Breast epithelium (tissue), 4 donors: ENCODE results near the gene NOD1. TPM values are rescaled to one million over a fixed set of nuclear protein-coding genes. Genes with fewer than 3 reads are reported as not detected.

Experiments used
- DNase-seq, 2 donors: peaks; one replicate each; pipeline ENCODE4 v3.0.0-alpha.2; 2019; ENCODE audit warnings: low spot score in 2 of 2
- H3K27ac ChIP-seq, 2 donors: fragments of 200-600 bp; sonication (generic) in 1 of 2; one replicate each; pipeline ENCODE4 v1.5.1; 2016 to 2019; ENCODE audit warnings: mild to moderate bottlenecking in 1 of 2
- H3K27me3 ChIP-seq, 2 donors: fragments of 200-600 bp; sonication (generic) in 1 of 2; one replicate each; pipeline versions ENCODE4 v1.5.1 to v1.6.0; 2017 to 2019; ENCODE audit warnings: control low read depth in 1 of 2, mild to moderate bottlenecking in 1 of 2
- H3K36me3 ChIP-seq: fragments of 200-600 bp; one replicate; pipeline ENCODE4 v1.5.1; 2019
- H3K4me1 ChIP-seq, 2 donors: fragments of 200-600 bp; sonication (generic); one replicate each; pipeline ENCODE4 v1.5.1; 2016 to 2019; ENCODE audit warnings: control low read depth in 1 of 2
- H3K4me3 ChIP-seq, 3 donors: fragments of 200-600 bp; sonication (generic); 1 replicate in 2 of 3; 2 replicates in 1 of 3; pipeline ENCODE4 v1.5.1; 2016 to 2019; ENCODE audit warnings: mild to moderate bottlenecking in 3 of 3, moderate library complexity in 2 of 3
- H3K9me3 ChIP-seq, 2 donors: fragments of 200-600 bp; sonication (generic) in 1 of 2; one replicate each; pipeline ENCODE4 v1.5.1; 2016 to 2019; ENCODE audit warnings: control low read depth in 1 of 2
- POLR2A ChIP-seq: fragments of 450-650 bp; IDR thresholded peaks from one replicate; pipeline ENCODE4 v1.6.1; 2016; ENCODE audit warnings: antibody characterized with exemption, mild to moderate bottlenecking, moderate library complexity
- POLR2AphosphoS5 ChIP-seq, 3 donors: sonication (generic); formaldehyde crosslinking; IDR thresholded peaks; one replicate each; pipeline ENCODE4 v1.6.1; 2017; ENCODE audit warnings: antibody characterized with exemption in 3 of 3
- intact Hi-C: fragments of 100-400 bp; cut with DNase I; formaldehyde crosslinking; loops from one replicate; pipeline ENCODE4 v1.15.1; 2023; ENCODE audit warnings: low total_unique reads
- total RNA-seq, 3 donors: library from RNA; depleted of rRNA; stranded (reverse); fragments of >200 nt; gene quantifications; one replicate each; pipeline ENCODE4 v1.1.0, GENCODE V29; 2016
- TF ChIP-seq, protein P1 (sequence below), 3 donors: fragments of 450-650 bp; IDR thresholded peaks; one replicate each; pipeline ENCODE4 v1.5.1; 2016 to 2017; ENCODE audit warnings: antibody characterized with exemption in 3 of 3, mild to moderate bottlenecking in 3 of 3, moderate library complexity in 3 of 3

NOD1 gene
- total RNA-seq, 3 donors from 2014 or later: 11.2 to 34.4 (median 21.4) TPM

DNA sequence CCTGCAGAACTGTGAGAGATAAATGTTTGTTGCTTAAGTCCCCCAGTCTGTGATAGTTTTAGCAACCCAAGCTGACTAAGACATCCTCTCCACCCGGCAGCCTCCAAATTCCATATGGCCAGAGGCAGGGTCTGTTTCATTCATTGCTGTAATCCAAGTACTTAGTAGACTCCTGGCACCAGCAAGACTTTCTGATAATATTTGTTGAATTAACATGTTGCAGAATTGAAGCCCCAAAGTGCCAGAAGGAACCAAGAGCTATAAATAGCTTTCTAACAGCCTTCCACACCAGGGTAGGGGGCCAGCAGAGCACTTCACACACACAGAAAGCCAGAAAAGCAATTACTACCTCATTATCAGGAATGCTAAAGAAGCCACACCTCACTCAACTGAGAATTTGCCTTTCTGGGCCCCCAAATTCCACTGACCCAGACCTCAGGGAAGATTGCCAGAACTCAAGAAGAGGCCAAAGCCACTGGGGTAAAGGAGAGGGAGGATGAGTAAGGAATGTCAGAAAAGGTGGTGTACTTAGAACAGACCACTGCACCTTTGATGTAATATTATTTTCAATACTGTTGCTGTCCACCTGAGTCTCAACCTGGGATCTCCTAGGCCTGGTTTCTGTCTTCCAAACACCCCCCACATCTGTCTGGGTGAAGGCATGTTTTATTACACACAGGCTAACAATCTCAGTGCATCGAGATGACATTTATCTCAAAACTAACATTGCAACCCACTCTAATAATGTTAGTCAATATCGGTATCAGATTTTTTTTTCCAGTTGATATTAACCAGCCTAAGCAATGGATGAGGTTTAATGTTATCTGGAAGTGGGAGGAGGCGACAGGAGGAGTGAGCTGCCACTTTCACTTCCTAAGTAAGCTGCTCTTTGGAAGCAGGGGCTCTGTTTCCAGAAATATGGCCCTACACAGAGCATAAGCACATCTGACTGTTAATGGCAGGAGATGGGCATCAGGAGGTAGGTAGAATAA, 5.5 kb downstream of the NOD1 start:
- no peak for DNase-seq
- H3K27me3 ChIP-seq: no peaks in the 10 kb centered on the region
- TF ChIP-seq, protein P1, sequence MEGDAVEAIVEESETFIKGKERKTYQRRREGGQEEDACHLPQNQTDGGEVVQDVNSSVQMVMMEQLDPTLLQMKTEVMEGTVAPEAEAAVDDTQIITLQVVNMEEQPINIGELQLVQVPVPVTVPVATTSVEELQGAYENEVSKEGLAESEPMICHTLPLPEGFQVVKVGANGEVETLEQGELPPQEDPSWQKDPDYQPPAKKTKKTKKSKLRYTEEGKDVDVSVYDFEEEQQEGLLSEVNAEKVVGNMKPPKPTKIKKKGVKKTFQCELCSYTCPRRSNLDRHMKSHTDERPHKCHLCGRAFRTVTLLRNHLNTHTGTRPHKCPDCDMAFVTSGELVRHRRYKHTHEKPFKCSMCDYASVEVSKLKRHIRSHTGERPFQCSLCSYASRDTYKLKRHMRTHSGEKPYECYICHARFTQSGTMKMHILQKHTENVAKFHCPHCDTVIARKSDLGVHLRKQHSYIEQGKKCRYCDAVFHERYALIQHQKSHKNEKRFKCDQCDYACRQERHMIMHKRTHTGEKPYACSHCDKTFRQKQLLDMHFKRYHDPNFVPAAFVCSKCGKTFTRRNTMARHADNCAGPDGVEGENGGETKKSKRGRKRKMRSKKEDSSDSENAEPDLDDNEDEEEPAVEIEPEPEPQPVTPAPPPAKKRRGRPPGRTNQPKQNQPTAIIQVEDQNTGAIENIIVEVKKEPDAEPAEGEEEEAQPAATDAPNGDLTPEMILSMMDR (IDR thresholded peaks at IDR 0.05): no peak
- TF ChIP-seq POLR2A: no peak
- TF ChIP-seq POLR2AphosphoS5 (IDR thresholded peaks at IDR 0.05): no peak
- H3K27ac ChIP-seq: peak overlapping the region; percentile 43 to 94
- no peak overlapping the region for H3K4me3 ChIP-seq
- no peaks in the 10 kb centered on the region for H3K9me3 ChIP-seq
- H3K36me3 ChIP-seq: no peaks in the 10 kb centered on the region
- H3K4me1 ChIP-seq: peaks cover 15 to 24% of the 10 kb centered on the region in 2 donors
- intact Hi-C loops: no loop called here

DNA sequence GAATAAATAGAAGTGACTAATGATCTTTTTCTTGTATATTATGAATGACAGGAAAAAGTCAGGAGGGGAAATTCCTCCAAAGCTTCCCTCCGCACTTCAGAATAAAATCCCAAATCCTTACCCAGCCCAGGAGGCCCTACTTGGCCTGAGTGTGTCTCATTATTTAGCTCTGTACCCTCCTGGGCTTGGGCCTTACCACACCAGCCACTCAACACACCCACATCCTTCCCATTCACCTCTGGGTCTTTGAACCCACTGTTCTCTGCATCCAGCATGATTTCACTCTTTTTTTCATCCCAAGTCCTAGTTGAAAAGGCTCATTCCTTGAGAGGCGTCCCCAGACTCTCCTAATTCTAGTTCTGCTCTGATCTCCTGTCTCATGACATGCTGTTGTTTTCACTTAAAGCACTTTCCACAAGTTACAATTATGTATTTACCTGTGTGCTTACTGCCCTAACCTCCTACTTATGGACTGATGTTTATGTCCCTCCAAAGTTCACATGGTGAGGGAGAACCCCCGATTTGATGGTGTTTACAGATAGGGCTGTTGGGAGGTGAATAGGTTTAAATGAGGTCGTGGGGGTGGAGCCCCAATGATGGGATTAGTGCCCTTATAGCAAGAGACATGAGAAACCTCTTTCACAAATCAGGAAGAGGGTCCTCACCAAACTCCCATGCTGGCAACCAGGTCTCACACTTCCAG, 6.4 kb downstream of the NOD1 start:
- no peaks in the 10 kb centered on the region for H3K27me3 ChIP-seq
- no peak for TF ChIP-seq POLR2A
- TF ChIP-seq, protein P1 (IDR thresholded peaks at IDR 0.05): no peak
- no peak for TF ChIP-seq POLR2AphosphoS5 (IDR thresholded peaks at IDR 0.05)
- no peaks in the 10 kb centered on the region for H3K36me3 ChIP-seq
- intact Hi-C loops: no loop called here
- peaks cover 15 to 24% of the 10 kb centered on the region in 2 donors for H3K4me1 ChIP-seq
- no peaks in the 10 kb centered on the region for H3K9me3 ChIP-seq
- no peak for DNase-seq
- no peak overlapping the region for H3K4me3 ChIP-seq
- peak overlapping the region; percentile 82 to 94 for H3K27ac ChIP-seq

DNA sequence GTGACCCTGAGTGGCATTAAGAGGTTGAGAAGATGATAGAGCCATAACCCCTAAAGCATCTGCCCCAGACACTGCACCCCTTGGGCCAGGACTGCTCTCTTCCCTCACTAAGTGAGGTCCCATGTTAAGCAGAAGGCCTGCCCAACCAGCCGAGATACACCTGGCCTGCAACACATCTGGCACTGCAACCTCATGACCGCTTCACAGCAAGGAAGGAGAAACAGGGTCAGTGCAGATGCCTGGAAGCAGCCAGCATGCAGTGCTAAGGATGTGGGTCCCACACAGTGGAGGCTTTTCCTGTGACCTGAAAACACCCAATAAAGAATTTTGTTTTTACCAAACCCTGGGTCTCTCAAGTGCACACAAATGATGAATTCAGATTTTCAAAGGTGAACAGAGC, 7.4 kb downstream of the NOD1 start:
- Histone ChIP-seq H3K36me3 (no peaks in the 10 kb centered on the region), H3K9me3 (no peaks in the 10 kb centered on the region), H3K27me3 (no peaks in the 10 kb centered on the region), H3K4me1 (peaks cover 17 to 24% of the 10 kb centered on the region in 2 donors), H3K4me3 (no peak overlapping the region), H3K27ac (peak overlapping the region; percentile 82 to 94)
- TF ChIP-seq POLR2AphosphoS5 (IDR thresholded peaks at IDR 0.05) (no peak), POLR2A (no peak)
- TF ChIP-seq, protein P1 (IDR thresholded peaks at IDR 0.05): no peak
- intact Hi-C loops: no loop called here
- DNase-seq: no peak

DNA sequence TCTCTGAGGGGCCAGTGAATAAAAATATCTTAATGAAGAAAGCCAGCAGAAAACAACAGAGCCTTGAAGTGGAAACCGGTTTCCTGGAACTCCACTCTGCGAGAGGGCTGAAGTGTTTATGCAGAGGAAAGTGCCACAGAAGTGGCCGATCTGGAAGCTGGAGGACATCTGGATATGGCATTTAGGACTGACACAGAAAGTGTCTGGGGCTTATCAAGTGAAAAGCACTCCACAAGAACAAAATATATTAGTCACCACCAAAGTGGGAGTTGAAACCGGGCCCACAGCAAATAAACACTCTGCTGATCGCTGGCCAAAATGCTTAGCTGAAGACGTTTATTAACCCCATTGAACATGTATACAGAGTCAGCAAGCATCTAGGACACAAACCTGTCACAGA, 7.8 kb downstream of the NOD1 start:
- intact Hi-C loops: no loop called here

More for the DNA sequence above, 7.8 kb downstream of the NOD1 start:
- Histone ChIP-seq H3K27me3 (no peaks in the 10 kb centered on the region), H3K27ac (peak overlapping the region; percentile 82 to 94), H3K9me3 (no peaks in the 10 kb centered on the region), H3K4me3 (peak overlapping the region in 1 of 3 donors; percentile 35), H3K36me3 (no peaks in the 10 kb centered on the region), H3K4me1 (peaks cover 21 to 24% of the 10 kb centered on the region in 2 donors)
- DNase-seq: no peak
- TF ChIP-seq POLR2AphosphoS5 (IDR thresholded peaks at IDR 0.05): peak in 2 of 3 donors; percentile 26 to 28
- TF ChIP-seq POLR2A: no peak
- TF ChIP-seq, protein P1 (IDR thresholded peaks at IDR 0.05): no peak
